HL-60 (cell line): ENCODE data around the gene RALGPS2.

Experiments used
- GABPA ChIP-seq: IDR thresholded peaks from 2 replicates; pipeline ENCODE4 v1.6.1; 2012; ENCODE audit warnings: low read depth
- POLR2AphosphoS5 ChIP-seq: IDR thresholded peaks from 2 replicates; pipeline ENCODE4 v1.6.1; 2012; ENCODE audit warnings: low read depth
- SPI1 ChIP-seq: IDR thresholded peaks from 2 replicates; pipeline ENCODE4 v1.6.1; 2012; ENCODE audit warnings: low read depth, mild to moderate bottlenecking, borderline replicate concordance
- TF ChIP-seq, protein P1 (sequence below): IDR thresholded peaks from one replicate; pipeline ENCODE4 v1.5.1; 2011; ENCODE audit warnings: low read length, control low read depth, inconsistent platforms; ENCODE audit not compliant: insufficient read depth
- TF ChIP-seq, protein P2 (sequence below): IDR thresholded peaks from 2 replicates; pipeline ENCODE4 v1.6.1; 2012; ENCODE audit warnings: low read depth; ENCODE audit not compliant: insufficient replicate concordance

DNA sequence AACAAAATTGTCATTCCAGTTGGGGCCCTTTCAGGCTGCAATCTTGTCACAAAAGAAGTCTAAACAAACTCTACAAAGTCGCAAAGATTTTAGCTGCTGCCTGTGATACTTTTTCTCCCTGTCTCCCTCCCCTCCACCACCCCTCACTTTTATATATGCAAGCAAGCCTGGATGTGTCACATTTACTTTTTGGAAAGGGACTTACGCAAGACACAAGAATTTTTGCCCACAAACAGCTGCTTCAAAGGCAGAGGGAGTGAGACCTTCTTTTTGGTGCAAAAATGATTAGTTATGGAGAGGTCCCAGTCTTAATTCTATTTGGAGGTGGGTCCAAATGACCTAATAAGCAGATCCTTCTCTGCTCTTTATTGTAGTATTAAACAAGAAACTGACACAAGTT is 22.9 kb upstream of the RALGPS2 start:
- TF ChIP-seq, protein P1, sequence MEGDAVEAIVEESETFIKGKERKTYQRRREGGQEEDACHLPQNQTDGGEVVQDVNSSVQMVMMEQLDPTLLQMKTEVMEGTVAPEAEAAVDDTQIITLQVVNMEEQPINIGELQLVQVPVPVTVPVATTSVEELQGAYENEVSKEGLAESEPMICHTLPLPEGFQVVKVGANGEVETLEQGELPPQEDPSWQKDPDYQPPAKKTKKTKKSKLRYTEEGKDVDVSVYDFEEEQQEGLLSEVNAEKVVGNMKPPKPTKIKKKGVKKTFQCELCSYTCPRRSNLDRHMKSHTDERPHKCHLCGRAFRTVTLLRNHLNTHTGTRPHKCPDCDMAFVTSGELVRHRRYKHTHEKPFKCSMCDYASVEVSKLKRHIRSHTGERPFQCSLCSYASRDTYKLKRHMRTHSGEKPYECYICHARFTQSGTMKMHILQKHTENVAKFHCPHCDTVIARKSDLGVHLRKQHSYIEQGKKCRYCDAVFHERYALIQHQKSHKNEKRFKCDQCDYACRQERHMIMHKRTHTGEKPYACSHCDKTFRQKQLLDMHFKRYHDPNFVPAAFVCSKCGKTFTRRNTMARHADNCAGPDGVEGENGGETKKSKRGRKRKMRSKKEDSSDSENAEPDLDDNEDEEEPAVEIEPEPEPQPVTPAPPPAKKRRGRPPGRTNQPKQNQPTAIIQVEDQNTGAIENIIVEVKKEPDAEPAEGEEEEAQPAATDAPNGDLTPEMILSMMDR: no peak
- TF ChIP-seq POLR2AphosphoS5: no peak
- TF ChIP-seq, protein P2, sequence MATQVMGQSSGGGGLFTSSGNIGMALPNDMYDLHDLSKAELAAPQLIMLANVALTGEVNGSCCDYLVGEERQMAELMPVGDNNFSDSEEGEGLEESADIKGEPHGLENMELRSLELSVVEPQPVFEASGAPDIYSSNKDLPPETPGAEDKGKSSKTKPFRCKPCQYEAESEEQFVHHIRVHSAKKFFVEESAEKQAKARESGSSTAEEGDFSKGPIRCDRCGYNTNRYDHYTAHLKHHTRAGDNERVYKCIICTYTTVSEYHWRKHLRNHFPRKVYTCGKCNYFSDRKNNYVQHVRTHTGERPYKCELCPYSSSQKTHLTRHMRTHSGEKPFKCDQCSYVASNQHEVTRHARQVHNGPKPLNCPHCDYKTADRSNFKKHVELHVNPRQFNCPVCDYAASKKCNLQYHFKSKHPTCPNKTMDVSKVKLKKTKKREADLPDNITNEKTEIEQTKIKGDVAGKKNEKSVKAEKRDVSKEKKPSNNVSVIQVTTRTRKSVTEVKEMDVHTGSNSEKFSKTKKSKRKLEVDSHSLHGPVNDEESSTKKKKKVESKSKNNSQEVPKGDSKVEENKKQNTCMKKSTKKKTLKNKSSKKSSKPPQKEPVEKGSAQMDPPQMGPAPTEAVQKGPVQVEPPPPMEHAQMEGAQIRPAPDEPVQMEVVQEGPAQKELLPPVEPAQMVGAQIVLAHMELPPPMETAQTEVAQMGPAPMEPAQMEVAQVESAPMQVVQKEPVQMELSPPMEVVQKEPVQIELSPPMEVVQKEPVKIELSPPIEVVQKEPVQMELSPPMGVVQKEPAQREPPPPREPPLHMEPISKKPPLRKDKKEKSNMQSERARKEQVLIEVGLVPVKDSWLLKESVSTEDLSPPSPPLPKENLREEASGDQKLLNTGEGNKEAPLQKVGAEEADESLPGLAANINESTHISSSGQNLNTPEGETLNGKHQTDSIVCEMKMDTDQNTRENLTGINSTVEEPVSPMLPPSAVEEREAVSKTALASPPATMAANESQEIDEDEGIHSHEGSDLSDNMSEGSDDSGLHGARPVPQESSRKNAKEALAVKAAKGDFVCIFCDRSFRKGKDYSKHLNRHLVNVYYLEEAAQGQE: no peak
- no peak for TF ChIP-seq SPI1
- TF ChIP-seq GABPA: no peak
